ENCODE measurements around the gene ADORA1.

- TF ChIP-seq CTCF (IDR thresholded peaks at IDR 0.05; ENCODE audit: low read length), result no peak
- no peak for TF ChIP-seq EZH2 (IDR thresholded peaks at IDR 0.05; ENCODE audit: borderline replicate concordance, low read length)
These were observed 13.4 kb downstream of the ADORA1 start for GRCh38 chr1:203140743-203141520.

Measured in OCI-LY1 (cell line).